Measurements from ENCODE around the gene TMEM158.

TMEM158 gene

DNA sequence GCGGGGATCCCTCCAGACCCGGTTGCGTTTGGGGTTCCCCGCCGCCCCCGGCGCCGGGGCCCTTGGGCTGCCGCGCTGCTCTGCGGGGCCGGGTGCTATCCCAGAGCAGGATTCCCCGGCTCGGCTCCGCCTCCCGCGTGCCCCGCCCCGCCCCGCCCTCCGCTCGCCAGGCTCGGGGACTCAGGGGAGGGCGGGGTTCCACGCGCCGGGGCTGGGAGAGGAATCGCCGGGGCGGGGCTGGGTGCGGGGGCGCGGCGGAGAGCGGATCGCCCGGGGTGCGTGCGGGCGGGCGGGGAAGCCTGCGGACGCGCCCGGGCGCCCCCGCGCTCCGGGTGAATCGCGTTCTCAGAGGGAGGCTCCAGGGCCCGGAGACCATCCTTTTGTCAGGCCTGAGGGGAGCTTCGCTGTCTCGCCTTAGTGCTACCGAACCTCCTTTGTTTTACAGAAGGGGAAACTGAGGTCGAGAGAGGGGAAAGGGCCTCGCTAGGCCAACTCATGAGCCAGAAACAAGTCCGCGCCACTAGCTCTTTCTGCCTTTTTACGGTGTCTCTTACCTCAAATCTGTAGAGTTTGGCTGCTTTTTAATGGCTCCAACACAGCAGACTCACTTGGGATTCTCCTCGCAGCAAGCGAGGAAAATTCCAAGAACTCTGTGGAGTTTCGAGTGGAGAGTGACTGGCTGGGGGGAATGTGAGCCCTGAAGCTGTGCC, at the start of gene TMEM158:
Gene TMEM158, minus strand, starts transcription at position 82 of the 710 bp plus-strand sequence. CDS start 260 bp downstream, outside the sequence.
- FAIRE-seq: no peak

- FAIRE-seq: no peak
Measured at GRCh38 chr3:45275006-45275704, 49.1 kb upstream of the TMEM158 start.

GRCh38 chr3:45273681-45274515, 47.8 kb upstream of the TMEM158 start:
- FAIRE-seq: no peak

- FAIRE-seq: no peak
Measured at GRCh38 chr3:45272828-45273470, 46.9 kb upstream of the TMEM158 start.

DNA sequence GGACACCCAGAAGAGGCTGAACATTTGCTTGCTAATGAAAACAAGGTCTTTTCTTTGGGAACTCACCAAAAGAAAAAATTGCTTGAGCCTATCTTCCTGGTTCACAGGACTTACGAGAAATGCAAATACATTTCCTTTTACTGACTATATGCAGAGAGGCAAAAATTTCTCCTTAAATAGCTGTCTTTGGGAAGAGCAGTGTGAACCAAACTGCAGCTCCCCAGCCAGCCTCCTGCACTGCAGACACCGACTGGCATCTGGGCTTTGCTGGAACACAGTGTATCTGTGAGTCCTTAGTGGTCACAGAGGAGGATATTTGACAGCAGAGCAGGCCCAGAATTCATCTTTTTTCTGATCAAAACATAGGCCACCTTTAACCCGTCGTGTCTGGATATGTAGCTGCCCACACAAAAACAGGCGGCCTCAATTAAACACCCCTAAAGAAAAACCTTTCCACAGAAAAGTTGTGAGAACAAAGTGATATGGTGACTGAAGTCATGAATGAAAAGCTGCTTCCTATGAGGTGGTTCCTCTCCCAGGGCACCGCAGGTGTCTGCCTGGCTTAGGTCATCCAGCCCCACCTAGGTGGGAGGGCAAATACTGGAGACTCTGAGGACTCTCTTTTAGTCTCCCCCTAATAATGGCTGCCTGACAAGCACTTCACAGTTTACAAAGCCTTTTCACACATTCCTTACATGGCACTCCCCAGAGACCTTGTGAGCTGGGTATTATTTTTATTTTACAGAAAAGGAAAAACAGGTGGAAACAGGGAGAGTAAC, 46.1 kb upstream of the TMEM158 start:
- no peak for FAIRE-seq

- FAIRE-seq: no peak
Measured at GRCh38 chr3:45269952-45270351, 43.9 kb upstream of the TMEM158 start.

DNA sequence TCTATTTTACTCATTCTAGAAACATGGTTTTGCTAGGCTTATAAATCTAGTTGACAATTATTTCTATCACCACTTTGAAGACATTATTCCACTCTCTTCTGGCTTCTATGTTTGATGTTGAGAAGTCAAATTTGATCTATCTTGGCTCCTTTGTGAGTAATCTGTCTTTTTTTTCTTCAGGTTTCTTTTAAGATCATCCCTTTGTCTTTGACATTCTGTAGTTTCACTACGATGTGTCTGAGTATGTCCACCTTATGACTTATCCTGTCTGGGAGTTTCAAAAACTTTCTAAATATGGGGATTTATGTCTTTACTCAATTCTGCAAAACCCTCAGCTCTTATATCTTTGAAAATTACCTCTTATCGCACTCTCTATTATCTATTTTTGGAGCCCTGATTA, 41.0 kb upstream of the TMEM158 start:
- FAIRE-seq: no peak

GRCh38 chr3:45261333-45262110, 35.4 kb upstream of the TMEM158 start:
- no peak for FAIRE-seq

DNA sequence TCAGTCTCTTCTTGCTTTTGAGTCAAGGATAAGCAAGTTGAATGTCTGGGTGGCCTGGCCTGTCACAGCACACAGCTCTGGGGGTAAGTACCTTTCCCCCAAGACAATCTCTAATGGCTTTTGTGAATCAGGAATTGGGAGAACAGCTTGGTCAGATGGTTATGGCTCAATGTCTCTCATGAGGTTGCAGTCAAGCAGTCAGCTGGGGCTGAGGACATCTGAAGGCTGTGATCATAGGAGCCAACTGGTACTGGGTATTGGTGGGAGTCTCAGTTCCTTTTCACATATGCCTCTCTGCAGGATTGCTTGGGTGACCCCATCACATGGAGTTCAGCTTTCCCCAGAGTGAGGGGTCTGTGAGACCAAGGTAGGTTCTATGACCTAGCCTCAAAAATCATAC, 33.0 kb upstream of the TMEM158 start:
- FAIRE-seq: no peak

DNA sequence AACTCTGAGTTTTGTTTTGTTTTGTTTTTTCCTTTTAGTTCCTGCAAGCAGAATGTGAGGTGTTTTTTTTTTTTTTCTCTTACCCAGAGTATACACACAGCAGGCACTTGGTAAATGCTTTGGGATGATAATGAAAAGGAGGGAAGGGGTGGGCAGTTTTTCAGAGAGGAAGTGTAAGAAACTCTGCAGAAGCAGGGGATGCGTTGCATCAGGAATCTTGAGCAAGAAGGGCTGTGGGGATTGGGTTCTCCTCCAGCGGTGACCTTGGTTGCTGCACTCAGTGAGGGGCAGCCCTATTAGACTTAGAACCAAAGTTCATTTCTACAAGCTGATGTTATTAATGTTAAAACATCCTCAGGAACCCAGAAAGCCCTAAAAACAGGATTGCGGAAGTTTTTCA, 32.2 kb upstream of the TMEM158 start:
- FAIRE-seq: no peak

DNA sequence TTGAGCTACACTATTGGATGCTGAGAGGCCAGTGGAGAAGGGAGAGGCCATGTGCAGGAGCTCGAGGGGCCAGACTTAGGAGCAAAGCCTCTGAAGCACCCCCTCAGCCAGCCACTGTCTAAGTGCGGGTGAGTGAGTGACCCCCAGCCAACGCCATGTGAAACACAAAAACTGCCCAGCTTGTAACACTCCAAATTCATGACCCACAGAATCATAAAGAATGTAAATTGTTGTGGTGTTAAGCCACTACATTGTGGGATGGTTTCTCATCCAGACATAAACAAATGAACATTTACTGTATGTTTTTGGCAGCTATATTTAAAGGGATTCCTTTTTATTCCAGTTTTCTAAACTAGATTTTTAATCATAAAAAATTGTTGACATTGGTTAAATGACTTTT, 27.2 kb upstream of the TMEM158 start:
- no peak for FAIRE-seq

GRCh38 chr3:45252826-45253225, 26.7 kb upstream of the TMEM158 start:
- FAIRE-seq: no peak

GRCh38 chr3:45249391-45249790, 23.3 kb upstream of the TMEM158 start:
- no peak for FAIRE-seq

GRCh38 chr3:45246241-45246640, 20.2 kb upstream of the TMEM158 start:
- no peak for FAIRE-seq

DNA sequence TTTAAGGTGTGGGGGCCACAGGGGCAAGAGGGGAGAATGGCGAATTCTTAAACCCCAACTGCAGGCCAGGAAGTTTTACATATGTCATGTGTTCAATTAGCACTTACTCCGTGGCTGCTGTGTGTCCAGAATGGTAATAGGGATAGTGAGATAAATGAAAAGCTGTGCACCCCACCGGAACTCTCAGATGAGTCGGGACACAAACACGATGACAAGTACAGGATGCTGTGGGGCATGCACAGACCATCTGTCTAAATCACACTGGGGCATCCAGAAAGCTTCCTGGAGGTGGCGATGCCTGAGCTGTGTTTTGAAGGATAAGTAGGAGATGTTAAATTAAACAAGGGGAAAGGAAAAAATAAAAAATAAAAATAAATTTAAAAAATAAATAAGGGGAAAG, 18.3 kb upstream of the TMEM158 start:
- no peak for FAIRE-seq

- no peak for FAIRE-seq
Measured at GRCh38 chr3:45241206-45241605, 15.1 kb upstream of the TMEM158 start.

- FAIRE-seq: no peak
Measured at GRCh38 chr3:45240292-45240691, 14.2 kb upstream of the TMEM158 start.

- FAIRE-seq: no peak
Measured at GRCh38 chr3:45239254-45239653, 13.2 kb upstream of the TMEM158 start.

GRCh38 chr3:45236964-45237363, 10.9 kb upstream of the TMEM158 start:
- no peak for FAIRE-seq

- FAIRE-seq: no peak
Measured at GRCh38 chr3:45235409-45235808, 9.3 kb upstream of the TMEM158 start.

DNA sequence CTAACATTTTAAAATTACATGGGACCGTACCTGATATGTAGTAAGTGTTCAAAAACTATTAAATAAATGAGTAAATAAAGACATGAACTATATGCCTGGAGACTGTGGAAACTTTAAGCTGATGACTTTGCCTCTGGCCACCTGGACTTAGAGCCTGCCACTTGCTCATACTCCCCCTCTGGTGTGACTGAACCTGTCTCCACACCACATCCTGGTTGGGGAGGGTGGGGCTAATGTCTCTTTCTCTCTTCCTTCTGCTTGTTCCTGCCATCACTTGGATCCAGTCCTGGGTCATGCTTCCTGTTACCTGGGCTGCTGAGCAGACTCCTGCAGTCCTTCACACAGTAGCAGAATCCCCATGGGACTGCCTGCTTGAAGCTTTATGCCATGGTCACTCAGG, 8.2 kb upstream of the TMEM158 start:
- FAIRE-seq: no peak

Data from endometrium (tissue), 2 donors.